ENCODE data around the gene C1QTNF1.

C1QTNF1 gene

GRCh38 chr17:78992542-78993212 lies 31.3 kb upstream of the C1QTNF1 start:
- DNase-seq (ENCODE audit: low read depth) = no peak

GRCh38 chr17:78993241-78993956 lies 30.6 kb upstream of the C1QTNF1 start:
- peak; percentile 37 for DNase-seq (ENCODE audit: low read depth)

DNA sequence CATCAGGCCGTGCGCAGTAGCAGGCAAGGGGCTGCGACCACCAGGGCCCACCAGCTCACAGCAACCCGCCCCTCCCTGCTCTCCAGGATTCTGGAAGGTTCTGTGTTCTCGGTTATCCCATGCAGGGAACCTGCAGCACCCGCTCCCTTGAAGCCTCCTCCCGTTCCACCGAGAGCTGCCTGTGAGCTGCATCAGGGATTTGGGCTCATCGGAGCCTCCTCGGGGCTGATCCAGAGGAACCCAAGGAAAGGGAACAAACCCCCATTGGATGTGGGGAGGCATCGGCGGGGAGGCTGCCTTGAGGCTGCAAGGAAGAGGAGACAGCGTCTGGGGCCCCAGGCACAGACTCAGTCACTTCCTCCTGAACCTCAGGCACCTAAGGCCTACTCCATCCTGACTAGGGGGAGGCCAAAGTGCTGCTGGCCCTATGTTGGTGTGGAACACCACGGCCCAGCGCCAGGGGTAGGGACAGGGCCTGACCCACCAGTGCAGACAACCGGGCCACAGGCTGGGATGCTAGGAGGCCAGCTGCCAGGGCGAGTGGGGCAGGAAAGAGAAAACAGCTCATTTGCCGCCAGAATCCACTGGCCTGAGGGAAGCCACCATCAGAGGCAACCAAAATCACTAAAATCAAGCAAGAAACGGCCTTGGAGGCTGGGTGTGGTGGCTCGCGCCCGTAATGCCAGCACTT lies 29.8 kb upstream of the C1QTNF1 start:
- no peak for DNase-seq (ENCODE audit: low read depth)

DNA sequence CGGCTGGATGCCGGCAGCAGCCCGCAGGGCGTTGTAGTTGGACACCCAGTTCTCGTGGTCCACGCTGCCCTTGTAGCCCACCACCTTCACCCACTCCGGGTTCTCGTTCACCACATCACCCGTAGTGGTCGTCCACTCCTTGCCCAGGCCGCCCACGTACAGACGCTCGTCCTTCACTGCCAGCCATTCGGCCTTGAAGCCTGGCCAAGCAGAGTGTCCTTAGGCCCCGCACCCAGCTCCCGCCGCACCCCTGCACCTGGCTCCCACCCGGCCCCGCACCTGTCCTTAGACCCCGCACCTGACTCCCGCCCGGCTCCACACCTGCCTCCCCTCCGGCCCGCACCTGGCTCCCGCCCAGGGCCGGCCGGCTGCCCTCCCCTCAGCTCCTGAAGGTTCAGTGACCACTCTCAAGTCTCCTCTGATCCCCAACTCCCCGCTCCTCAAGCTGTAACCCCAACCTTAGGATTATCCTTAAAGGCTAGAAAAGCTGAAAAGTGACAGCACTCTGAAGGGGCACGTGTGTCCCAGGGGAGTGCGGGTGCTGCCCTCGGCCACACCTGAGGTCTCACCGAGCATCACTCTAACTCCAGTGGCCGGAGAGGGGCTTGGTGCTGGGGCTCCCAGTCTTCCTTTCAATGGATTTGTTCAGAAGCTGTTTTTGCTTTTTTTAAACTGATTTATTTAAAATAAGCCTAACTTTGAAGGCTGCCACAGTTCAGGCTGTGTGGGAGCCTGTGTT lies 28.8 kb upstream of the C1QTNF1 start:
- no peak for DNase-seq (ENCODE audit: low read depth)

GRCh38 chr17:78995761-78996451 lies 28.1 kb upstream of the C1QTNF1 start:
- DNase-seq (ENCODE audit: low read depth) = no peak

- DNase-seq (ENCODE audit: low read depth) = no peak
Observed at GRCh38 chr17:78996781-78997201, 27.2 kb upstream of the C1QTNF1 start.

GRCh38 chr17:78997231-78997741 lies 26.7 kb upstream of the C1QTNF1 start:
- no peak for DNase-seq (ENCODE audit: low read depth)

DNA sequence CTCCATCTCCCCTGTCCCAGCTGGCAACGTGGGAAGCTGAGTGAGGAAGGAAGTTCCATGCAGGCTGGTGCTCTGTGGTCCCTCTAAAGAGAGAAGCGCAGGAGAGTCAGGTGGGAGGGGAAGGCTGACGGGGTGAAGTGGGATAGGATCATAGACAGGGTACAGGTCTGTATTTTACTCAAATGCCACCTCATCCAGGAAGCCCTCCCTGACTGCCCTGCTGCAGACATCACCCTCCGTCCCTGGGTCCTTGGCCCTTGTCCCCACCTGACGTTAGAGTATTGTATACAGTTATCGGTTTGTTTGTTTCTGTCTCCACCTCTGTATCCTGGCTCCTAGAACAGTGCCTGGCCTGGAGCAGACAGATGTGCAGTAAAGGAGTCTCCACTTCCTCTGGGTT lies 26.1 kb upstream of the C1QTNF1 start:
- no peak for DNase-seq (ENCODE audit: low read depth)

- no peak for DNase-seq (ENCODE audit: low read depth)
Observed at GRCh38 chr17:78998311-78999055, 25.5 kb upstream of the C1QTNF1 start.

DNA sequence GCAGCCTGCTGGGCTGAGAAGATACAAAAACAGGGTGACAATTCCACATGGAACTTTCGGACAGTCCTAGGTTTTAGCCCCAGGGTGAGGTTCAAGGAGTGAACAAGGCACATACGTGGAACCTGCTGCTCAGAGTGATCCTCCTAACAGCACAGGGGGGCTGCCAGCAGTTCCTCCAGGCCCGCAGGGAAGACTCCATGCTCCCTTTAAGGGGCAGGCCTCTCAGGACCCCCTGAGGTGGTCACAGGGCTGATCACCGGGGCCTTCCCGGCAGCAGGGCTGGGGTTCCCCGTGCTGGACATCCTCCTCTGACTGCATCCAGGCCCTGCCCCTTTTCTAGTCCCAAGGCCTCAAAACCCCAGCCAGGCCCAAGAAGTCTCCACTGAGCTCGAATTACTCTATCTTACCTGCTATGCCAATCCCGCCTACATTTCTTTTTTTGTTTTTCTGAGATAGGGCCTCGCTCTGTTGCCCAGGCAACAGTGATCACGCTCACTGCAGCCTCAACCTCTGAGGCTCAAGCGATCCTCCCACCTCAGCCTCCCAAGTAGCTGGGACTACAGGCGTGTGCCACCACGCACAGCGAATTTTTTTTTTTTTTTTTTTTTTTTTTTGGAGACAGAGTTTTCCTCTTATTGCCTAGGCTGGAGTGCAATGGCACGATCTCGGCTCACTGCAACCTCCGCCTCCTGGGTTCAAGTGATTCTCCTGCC lies 24.8 kb upstream of the C1QTNF1 start:
- DNase-seq (ENCODE audit: low read depth) = no peak

DNA sequence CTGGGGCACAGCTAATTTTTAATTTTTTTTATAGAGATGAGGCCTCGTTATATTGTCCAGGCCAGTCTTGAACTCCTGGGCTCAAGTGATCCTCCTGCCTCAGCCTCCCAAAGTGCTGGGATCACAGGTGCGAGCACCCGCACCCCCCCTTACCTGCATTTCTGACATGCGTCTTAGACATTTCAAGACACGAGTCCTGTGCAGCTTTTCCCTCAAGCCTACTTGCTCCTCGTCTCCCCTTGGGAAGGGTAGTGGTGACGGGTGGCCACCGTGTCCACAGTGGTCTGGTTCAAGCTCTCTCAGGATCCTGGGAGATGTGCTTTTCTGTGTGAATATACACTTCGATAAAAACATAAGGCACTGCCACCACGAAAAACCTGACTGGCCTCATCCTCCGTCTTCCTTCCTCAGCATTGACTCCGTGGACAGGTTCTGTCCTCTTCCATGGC lies 24.0 kb upstream of the C1QTNF1 start:
- DNase-seq (ENCODE audit: low read depth) = no peak

GRCh38 chr17:79000396-79001189 lies 23.4 kb upstream of the C1QTNF1 start:
- no peak for DNase-seq (ENCODE audit: low read depth)

- DNase-seq (ENCODE audit: low read depth) = no peak
Observed at GRCh38 chr17:79001190-79002020, 22.6 kb upstream of the C1QTNF1 start.

DNA sequence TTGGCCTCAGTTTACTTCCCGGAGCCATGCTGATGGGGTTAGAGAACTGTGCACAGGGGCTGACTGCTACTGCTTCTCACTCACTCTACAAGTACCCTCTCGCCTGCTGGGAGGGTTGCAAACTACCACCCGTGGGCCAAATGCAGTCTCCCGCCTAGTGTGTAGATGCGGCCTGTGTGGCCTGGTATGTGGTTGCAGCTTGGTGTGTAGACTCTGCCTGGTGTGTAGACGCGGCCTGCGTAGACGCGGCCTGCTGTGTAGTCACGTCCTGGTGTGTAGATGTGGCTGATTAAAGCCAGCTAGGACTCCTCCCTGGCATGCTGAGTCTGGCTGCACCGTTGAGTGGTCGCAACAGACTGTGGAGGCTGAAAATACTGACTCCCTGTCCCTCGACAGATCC lies 21.7 kb upstream of the C1QTNF1 start:
- no peak for DNase-seq (ENCODE audit: low read depth)

- DNase-seq (ENCODE audit: low read depth) = no peak
Observed at GRCh38 chr17:79002796-79003593, 21.0 kb upstream of the C1QTNF1 start.

- DNase-seq (ENCODE audit: low read depth) = no peak
Observed at GRCh38 chr17:79003661-79004411, 20.1 kb upstream of the C1QTNF1 start.

Data from stimulated activated CD8-positive, alpha-beta memory T cell treated with anti-CD3 and anti-CD28 coated beads, Interleukin-4, amount 100 ng/mL, for 24 hours (primary cell).